Astrocyte (in vitro differentiated cells and primary cell): ENCODE measurements around the gene PKP2.

Source experiments
- CTCF ChIP-seq: IDR thresholded peaks from 2 replicates; pipeline ENCODE4 v1.5.1; 2011; ENCODE audit warnings: low read depth, mild to moderate bottlenecking, inconsistent platforms, low read length, moderate library complexity; ENCODE audit not compliant: insufficient read depth
- EZH2 ChIP-seq: IDR thresholded peaks from 2 replicates; pipeline ENCODE4 v1.6.1; 2012; ENCODE audit warnings: mild to moderate bottlenecking, low read length, inconsistent platforms; ENCODE audit not compliant: insufficient read depth

- TF ChIP-seq CTCF (no peak), EZH2 (no peak)
Observed at GRCh38 chr12:32889011-32889760, 7.4 kb downstream of the PKP2 start.
